NCI-H748 (cell line): ENCODE results near the gene EPS8L3.
"Not testable (repeated sequence)": the region's sequence is repeated elsewhere in the genome, so short reads cannot be mapped to it uniquely, and the experiment has no call there.

ENCODE experiments used
- DNase-seq: peaks from one replicate; lab custom pipeline; 2025; ENCODE audit not compliant: unreplicated experiment; lab: John Stamatoyannopoulos, UW

Gene EPS8L3, protein sequence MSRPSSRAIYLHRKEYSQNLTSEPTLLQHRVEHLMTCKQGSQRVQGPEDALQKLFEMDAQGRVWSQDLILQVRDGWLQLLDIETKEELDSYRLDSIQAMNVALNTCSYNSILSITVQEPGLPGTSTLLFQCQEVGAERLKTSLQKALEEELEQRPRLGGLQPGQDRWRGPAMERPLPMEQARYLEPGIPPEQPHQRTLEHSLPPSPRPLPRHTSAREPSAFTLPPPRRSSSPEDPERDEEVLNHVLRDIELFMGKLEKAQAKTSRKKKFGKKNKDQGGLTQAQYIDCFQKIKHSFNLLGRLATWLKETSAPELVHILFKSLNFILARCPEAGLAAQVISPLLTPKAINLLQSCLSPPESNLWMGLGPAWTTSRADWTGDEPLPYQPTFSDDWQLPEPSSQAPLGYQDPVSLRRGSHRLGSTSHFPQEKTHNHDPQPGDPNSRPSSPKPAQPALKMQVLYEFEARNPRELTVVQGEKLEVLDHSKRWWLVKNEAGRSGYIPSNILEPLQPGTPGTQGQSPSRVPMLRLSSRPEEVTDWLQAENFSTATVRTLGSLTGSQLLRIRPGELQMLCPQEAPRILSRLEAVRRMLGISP

DNA sequence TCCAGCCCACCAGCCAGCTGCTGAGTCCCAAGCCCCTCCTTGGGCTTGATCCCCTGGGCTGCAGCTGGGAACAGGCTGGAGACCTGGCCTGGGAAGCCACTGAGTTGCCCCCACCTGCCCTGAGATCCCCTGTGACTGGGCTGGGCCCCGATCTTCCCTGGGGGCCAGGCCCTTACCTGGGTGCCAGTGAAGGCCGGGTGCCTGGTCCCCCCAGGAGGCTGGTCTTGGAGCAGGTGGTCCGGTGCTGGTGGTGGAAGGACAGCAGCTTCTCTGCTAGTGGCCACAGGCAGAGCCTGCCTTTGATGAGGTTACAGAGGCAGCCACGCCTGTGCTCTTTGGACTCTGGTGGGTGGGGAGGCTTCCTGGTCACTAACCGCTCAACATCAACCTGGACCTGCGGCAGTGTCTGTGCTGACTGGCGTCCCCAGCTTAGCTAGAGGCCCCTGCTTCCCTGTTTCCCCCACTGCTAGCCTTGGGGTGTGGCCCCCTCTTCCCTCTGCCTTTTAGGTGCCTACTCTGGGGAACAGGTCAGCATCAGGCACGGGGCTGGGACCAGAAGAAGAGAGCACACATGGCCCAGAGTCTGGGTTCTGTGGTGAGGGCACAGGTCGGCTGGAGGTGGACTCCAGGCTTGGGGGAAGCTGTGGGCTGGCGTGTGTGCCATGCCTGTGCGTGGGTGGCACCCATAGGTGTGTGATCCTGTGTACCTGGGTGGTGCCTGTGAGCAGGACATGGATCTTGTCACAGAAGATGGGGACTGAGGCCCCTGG lies at the start of gene EPS8L3:
EPS8L3 (minus strand) TSS at position 278 of the 770 bp plus-strand sequence. CDS start 2,174 bp downstream, outside the sequence.
- DNase-seq = no peak

DNA sequence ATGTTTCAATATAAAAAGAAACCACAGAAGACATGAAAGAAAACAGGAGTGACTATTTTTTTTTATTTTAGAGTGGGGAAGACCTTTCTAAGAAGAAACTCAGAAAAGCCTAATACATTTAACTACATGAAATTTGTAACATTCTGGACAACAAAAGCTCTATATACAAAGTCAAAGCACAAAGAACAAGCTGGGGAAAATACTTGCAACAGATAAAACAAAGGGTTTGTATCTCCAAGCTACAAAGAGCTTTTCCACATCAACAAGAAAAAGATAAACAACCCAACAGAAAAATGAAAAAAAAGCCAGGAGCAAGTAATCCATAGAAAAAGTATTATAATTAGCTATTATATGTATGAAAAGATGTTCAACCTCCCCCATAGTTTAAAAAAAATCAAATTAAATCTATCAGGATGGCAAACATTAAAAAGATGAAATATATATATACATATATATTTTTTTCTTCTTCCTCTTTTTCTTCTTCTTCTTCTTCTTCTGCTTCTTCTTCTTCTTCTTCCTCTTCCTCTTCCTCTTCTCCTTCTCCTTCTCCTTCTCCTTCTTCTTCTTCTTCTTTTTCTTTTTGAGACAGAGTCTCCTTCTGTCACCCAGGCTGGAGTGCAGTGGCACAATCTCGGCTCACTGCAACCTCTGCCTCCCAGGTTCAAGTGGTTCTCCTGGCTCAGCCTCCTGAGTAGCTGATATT lies 49.1 kb upstream of the EPS8L3 start:
- DNase-seq = no peak

DNA sequence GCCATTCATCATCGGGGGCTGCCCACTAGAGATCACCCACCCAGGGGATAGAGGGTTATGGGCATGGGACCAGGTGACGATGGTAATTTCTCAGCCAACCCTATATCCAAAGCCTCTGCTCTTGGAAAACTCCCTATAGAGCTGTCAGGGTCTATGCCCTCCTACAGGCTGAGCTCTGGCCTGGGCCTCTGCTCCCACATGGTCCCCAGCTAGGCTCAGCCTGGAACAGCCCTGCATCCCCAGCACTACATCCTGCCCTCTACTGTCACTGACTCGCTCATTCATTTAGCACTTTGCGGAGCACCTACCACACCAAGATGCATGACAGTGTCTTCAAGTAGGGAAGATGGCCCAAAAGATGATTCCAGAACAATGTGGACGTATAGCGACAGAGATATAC lies 45.0 kb upstream of the EPS8L3 start:
- DNase-seq = no peak

DNA sequence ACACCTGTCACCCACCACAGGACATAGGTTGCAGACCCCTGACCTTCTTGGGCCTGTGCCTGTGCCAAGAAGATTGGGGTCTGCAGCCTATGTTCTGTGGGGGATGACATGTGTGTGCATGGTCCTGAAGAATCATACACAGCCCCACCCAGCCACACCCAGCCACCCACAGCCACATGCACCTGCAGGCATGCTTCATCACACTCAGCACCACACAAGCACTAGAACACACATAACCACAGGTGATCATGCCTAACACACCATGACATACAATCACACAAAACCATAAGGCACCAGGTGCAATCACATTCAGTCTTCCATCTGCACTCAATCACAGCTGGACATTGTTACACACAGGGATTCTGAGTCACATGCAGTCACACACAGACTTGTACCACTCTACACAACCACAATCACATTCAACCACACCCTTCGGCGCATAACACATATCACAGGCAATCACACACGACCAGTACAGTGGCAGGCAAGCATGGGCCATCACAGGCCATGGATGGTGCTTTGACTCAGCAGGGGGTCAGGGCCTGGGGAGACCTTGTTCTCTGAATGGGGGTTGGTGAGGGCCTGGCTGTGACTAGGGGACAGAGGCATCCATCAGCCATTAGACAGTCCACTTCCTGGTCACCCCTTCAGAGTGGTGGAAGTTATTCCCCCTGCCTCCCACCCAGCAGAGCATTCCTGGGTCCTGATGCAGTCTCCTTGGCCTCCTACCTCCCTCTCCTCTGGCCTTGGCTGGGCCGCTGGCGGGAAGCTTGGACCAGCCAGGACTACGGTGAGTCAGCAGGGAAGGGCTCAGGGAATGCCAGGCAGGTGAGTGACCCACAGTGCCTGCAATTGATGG lies 44.3 kb upstream of the EPS8L3 start:
- no peak for DNase-seq

DNA sequence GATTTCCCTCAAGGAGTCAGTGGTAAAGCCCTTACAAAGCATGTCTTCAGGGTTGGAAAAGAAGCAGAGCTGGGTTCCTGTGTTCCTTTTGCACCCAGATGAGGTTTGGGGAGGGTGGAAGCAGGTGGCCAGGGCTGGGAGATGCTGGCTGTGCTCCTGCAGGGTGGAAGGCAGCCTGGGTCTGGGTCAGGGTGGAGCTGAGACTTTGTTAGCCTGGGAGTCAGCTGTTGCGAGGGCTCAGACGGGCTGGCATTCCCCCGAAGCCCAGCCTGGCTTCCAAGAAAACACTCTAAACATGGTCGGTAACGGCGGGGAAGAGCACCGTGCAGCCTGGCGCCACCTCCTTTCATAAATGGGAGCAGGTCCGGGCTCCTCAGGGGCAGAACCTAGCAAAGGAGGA lies 43.7 kb upstream of the EPS8L3 start:
- DNase-seq = no peak

DNA sequence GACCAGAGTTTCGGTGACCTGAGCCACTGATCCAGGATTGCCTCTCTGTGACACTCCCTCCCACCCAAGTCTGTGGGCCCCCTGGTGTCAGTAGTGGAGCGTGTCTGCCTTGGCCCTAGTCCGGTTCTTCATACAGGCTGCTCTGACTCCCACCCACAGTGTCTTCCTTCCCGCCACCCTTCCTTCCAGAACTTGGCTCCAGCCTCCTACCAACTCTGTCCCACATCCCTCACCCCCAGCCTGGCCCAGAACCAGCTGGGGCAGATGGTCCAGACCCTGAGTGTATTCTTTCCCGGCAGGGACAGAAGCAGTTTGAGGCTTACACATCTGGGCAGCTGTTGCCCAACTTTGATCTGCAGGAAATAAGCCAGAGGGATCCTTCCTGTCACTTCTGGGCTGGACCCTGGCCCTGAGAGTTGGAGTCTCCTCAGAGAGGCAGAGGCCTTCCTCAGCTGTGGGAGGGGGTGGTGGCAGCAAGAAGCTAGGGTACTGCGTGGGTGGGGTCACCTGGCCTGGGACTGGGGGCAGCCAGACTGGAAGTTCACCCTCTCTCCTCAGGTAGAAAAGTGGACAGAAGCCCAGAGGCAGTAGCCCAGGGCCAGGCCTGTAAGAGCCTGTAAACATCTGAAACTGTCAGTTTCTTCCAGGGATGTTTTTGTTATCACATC lies 43.1 kb upstream of the EPS8L3 start:
- no peak for DNase-seq

DNA sequence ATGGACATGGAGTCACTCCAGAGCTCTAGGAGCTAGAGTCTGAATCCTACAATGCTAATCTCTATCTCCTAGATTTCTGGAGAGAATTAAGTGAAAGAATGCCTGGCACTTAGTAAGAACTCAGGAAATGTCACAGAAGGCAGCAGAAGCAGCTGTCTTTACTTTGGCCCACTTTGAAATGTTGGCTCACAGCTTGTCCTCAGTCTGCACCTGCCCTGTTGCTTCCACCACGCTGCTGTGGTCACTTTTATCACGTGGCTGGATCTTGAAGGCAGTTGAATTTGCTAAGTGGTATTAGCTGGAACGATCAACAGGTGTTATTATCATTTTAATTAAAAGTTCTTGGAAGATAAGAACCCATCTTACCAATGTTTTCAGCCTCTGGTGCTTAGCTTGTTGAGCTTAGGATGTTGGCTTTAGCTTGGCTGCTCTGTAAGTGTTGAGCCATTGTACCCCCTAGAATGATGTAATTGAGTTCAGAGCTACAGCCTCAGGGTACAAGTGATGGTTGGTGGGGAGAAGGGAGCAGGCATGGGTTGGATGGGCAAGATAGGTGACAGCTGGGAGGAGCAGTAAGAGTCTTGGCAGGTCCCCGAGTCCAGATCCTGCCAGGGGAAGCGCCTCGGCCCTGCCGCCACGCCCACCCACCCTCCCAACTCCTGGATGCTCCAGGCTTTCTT lies 41.9 kb upstream of the EPS8L3 start:
- peak; percentile 22 for DNase-seq

DNA sequence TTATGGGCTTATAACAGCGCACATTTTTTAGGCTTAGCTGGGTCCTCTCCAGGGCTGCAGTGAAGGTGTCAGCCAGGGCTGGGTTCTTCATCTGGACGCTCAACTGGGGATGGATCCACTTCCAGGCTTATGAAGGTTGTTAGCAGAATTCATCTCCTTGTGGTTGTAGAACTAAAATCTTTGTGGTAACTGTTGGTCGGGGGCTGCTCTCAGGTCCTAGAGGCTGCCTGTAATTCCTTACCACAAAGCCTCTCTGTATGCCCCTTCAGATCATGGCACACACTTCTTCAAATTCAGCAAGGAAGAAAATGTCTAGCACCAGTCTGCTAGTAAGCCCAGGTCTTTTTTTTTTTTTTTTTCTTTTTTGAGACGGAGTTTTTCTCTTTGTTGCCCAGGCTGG lies 40.9 kb upstream of the EPS8L3 start:
- DNase-seq = no peak

DNA sequence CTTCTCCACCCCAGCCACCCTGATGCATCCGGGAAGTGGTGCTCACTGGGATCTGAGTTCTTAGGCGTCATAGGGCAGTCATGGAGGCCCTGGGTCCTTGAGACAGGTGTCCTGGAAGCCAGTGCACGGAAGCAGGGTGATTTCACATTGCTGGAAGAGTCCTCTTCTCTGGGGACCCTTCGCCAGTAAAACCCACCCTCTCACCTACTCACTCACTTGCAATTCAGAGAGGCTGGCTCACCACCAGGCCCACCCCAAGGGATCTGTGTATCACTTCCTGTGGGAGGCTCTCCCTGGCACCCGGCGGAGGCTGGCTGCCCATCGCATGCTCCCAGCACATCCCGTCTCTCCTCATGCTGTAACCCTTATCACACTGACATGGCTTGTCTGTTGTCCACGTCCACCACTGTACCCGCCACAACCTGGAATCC lies 40.2 kb upstream of the EPS8L3 start:
- DNase-seq = no peak

DNA sequence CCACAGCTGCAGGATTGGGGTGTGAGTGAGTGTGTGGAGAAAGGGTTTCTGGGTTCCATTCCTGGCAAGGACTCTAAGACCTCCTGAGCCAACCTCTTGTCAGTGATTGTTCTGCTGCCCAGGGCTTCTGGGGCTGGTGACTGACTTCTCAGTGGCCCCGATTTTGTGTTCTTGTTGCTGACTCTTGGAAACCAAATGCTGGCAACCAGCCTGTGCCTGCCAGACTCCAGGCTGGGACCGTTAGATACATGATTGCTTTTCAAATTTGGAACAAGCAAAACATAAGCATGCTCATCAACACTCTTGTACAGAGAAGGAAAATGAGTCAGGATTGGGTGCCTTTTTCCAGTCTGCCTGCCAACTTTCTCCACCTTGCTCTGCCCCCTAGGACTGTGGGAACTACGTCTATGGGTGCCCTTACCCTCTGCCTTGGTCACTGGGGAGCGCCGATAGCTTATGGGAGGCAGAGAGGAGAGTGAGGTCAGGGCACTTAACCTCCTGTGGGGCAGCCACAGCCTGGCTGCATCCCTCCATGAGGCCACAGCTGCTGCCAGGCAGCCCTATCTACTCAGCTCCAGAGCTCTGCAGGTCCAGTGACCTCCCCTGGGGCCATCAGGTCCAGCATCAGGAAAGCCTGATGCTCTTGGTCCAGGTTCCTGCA lies 39.3 kb upstream of the EPS8L3 start:
- no peak for DNase-seq

DNA sequence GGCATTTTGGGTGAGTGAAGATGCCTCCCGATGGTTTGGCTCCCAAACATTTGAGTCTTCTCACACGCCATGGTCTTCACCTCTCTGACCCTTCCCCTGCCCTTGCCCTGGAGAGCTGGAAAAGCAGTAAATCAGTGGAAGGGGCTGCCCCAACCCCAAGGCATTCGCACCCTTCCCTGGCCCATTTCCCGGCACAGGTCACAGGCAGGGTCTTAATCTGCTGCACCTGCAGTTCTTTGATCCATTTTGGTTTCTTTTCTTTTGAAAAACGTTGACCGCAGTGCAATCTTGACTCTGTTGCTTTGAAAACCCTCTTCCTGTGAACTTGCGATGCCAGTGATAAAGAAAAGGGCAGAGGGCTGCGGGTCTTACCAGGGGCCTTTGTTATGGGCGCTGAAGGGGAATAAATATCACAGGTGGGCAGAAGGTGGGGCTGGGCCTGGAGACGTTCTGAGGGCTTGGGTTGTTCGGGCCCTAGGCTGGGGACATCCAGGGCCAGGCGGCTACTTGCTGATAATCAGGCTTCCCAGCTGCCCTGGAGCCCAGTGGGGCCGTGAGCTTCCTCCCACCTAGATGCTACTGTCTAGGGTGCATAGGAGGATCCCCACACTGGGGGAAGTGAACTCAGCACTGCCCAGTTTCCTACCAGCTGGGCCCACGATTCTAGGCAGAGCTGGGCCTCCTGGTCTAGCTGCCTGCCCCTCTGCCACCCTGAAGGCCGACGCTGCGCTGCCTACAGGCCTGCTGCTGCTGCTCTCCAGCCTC lies 38.6 kb upstream of the EPS8L3 start:
- DNase-seq = no peak

DNA sequence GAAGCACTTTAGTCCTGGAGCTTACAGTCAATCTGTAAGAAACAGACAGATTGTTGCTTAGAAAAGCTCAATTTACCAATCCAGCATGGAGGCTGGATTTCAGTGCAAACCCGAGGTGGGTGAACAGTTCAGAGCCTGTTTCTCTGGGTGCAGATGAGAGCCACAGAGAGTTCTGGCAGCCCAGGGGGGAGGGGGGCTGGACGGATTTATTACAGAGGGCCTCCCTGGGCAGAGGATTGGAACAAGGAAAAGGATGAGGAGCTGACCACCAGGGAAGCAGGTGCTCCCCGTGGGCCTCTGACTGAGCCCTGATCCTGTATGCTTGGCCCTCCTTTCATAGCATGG lies 38.0 kb upstream of the EPS8L3 start:
- no peak for DNase-seq

DNA sequence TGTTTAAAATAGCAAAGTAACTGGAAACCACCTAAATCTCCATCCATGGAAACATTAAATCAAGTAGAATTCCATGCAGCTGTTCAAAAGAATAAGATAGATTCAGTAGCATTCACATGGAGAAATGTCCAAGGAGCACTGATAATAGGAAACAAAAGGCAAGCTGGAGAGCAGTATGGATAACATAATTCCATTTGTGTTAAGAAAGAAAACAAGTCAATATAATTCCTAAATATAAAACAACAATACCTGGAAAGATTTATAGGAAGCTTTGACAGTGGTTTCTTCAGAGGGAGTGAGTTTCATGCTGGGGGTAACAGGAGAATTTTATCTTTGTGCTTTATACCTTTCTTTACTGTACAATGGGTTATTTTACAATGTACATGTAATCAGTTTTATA lies 36.6 kb upstream of the EPS8L3 start:
- DNase-seq = no peak

DNA sequence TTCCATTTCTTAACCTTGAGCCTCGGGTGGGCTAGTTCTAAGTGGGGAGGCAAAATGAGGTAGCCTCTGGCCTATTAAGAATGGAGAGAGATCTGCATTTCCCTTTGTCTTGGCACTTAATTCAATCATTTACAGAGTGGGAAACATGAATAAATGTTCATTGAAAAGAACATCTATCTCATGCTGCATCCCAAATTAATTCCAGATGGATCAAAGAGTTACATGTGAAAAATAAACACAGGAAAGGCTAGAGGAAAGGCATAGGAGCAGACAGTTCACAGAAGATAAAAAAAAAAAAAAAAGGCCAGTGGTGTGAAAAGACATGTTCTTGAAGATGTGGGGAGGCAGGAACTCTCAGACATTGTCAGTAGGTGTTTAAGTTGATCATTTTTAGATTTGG lies 35.7 kb upstream of the EPS8L3 start:
- DNase-seq = no peak

DNA sequence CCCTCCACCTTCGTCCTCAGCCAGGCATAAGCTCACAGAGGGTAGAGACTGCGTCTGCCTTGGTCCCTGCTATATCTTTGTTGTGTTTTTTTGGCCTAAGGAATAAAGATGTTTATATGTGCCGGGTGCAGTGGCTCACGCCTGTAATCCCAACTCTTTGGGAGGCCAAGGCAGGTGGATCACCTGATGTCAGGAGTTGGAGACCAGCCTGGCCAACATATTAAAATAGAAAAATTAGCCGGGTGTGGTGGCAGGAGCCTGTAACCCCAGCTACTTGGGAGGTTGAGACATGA lies 33.5 kb upstream of the EPS8L3 start:
- not testable (repeated sequence) for DNase-seq

DNA sequence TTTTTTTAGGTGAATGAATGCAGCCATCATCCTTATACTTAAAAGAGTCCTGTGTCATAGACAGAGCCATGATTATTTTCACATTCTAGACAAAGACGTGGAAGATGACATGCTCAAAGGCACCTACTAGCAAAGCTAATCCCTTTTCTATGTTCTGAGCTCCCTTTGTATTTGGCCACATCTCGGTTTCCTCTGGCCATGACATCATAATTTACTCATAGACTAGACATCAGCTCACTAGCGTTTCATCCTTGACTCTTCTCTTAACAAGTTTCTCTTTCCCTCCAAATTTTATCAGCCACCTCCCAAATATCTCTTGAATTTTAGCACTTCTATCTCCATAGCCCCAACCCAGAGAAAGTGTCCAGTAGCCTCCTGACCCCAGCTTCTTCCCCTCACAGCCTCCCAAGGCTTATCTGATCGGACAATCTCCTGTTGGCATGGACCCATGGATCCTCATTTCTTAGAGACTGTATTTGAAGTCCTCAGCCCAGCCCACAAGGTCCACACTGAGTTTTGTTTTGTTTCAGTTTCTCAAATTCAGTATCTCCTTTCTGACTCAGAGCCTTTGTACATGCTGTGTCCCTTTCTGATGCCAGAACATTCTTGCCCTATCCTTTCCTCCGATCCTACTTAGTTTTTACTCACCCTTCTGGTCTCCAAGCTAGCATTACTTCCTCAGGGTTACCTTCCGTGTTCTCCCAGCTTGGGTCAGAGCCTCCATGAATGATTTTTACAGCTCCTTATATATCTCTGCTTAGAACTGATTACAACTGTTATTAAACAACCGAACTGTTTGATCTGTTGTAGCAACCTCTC lies 33.0 kb upstream of the EPS8L3 start:
- DNase-seq = no peak

DNA sequence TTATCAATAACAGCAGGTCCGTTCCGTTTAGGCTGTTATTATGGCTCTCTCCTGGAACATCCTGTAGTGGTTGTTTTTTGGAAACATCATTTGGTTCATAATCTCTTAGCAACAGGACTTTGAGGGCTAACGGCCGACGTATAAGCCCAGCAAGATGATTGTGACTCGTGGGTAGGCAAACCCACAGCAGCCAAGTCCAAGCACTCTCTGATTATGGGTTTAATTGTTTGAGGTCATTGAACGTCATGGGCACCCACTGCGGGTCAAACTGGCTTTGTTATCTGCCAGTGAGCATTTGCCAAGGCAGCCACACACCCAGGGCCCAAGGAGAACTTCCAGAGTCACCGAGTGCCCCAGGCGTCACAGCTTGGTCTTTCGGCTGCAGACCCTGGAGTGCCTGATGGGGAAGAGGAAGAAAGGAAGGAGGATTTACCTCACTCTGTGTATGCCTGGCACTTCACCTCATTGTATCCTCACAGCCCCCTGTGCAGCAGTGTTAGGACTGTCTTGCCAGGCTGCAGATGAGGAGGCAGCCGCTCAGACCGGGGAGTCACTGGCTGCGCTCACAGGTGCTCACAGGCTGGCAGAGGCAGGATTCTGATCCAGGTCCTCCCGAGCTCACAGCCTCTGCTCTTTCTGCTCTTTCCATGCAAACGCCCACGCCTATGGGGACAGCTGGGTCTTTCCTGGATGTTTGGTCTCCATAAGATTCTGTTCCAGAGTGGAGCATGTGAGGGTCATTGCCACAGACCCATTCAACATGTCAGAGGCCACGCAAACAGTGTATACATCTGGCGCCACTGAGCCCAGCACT lies 30.8 kb upstream of the EPS8L3 start:
- DNase-seq = peak; percentile 94
